HepG2 (cell line): Measurements from ENCODE around the gene ZNF691. TPM values are rescaled to one million over a fixed set of nuclear protein-coding genes. Genes with fewer than 3 reads are reported as not detected.
A peak's percentile ranks its signal among the peaks of the same experiment; 100 is the strongest.

Source experiments
- AFF4 ChIP-seq: sonication (generic); formaldehyde crosslinking; IDR thresholded peaks from 2 replicates; pipeline ENCODE4 v1.4.0; 2020; ENCODE audit warnings: missing genetic modification reagents
- BCL3 ChIP-seq: sonication (generic); formaldehyde crosslinking; IDR thresholded peaks from 2 replicates; pipeline ENCODE4 v1.5.1; 2020; ENCODE audit warnings: mild to moderate bottlenecking, missing genetic modification reagents, moderate library complexity
- CEBPZ ChIP-seq: IDR thresholded peaks from 2 replicates; pipeline ENCODE4 v1.6.1; 2012; ENCODE audit warnings: low read length, improper control_type of control experiment
- FOXC1 ChIP-seq: sonication (generic); formaldehyde crosslinking; IDR thresholded peaks from 2 replicates; pipeline ENCODE4 v1.8.0; 2022; ENCODE audit warnings: mild to moderate bottlenecking, missing genetic modification reagents, borderline replicate concordance
- KAT7 ChIP-seq: IDR thresholded peaks from 2 replicates; pipeline ENCODE4 v1.6.1; 2018; ENCODE audit warnings: borderline replicate concordance, missing compliant biosample characterization
- KMT2A ChIP-seq: sonication (generic); formaldehyde crosslinking; IDR thresholded peaks from 2 replicates; pipeline ENCODE4 v1.4.0; 2020; ENCODE audit warnings: missing genetic modification reagents
- MXD3 ChIP-seq: IDR thresholded peaks from 2 replicates; pipeline ENCODE4 v1.6.1; 2016; ENCODE audit warnings: mild to moderate bottlenecking, missing biosample characterization, missing genetic modification reagents
- NR2F2 ChIP-seq: IDR thresholded peaks from 2 replicates; pipeline ENCODE4 v1.6.1; 2012; ENCODE audit warnings: low read depth, inconsistent platforms, borderline replicate concordance
- PHF8 ChIP-seq: sonication (generic); formaldehyde crosslinking; IDR thresholded peaks from 2 replicates; pipeline ENCODE4 v1.5.0; 2020; ENCODE audit warnings: missing genetic modification reagents
- POGK ChIP-seq: sonication (generic); formaldehyde crosslinking; conservative IDR thresholded peaks from 2 replicates; pipeline ENCODE4 v1.8.0; 2022; ENCODE audit warnings: mild to moderate bottlenecking, moderate library complexity, missing genetic modification reagents
- RFX5 ChIP-seq: IDR thresholded peaks from 2 replicates; pipeline ENCODE4 v1.6.1; 2011; ENCODE audit warnings: low read depth, low read length, improper control_type of control experiment
- SPEN ChIP-seq: sonication (generic); formaldehyde crosslinking; IDR thresholded peaks from 2 replicates; pipeline ENCODE4 v1.5.1; 2020; ENCODE audit warnings: low read depth, mild to moderate bottlenecking, missing genetic modification reagents
- TOE1 ChIP-seq: sonication (generic); formaldehyde crosslinking; IDR thresholded peaks from 2 replicates; pipeline ENCODE4 v1.4.0; 2020; ENCODE audit warnings: mild to moderate bottlenecking, missing genetic modification reagents
- ZMAT5 ChIP-seq: sonication (generic); formaldehyde crosslinking; IDR thresholded peaks from 2 replicates; pipeline ENCODE4 v1.5.0; 2020; ENCODE audit warnings: mild to moderate bottlenecking, low read depth, missing genetic modification reagents, borderline replicate concordance
- ZNF264 ChIP-seq: sonication (generic); formaldehyde crosslinking; IDR thresholded peaks from 2 replicates; pipeline ENCODE4 v1.4.0; 2020; ENCODE audit warnings: missing genetic modification reagents
- ZNF761 ChIP-seq: sonication (generic); formaldehyde crosslinking; conservative IDR thresholded peaks from 2 replicates; pipeline ENCODE4 v1.4.0; 2020; ENCODE audit warnings: mild to moderate bottlenecking, missing genetic modification reagents
- polyA plus RNA-seq, 8 experiments: library from polyadenylated mRNA; depleted of rRNA in 3 of 8; stranded (reverse) in 7 of 8; unstranded in 1 of 8; fragments of >200 nt; fragmentation: Illumina TruSeq in 4 of 8; extraction: Trizol in 4 of 8; gene quantifications; 2 replicates each; pipeline versions ENCODE4 v1.2.1 to v1.2.3, GENCODE V29; 2011 to 2016; ENCODE audit warnings: low read depth in 4 of 8, missing spikeins in 1 of 8, mixed read lengths in 1 of 8; ENCODE audit not compliant: insufficient read depth in 1 of 8
- total RNA-seq, 5 experiments: library from RNA; depleted of rRNA; stranded (reverse); fragments of >200 nt; fragmentation: Illumina TruSeq; extraction: Trizol; gene quantifications; 2 replicates each; pipeline ENCODE4 v1.2.3, GENCODE V29; 2016; ENCODE audit warnings: low read depth in 1 of 5

ZNF691 gene
- total and polyA plus RNA-seq, 2 of the 13 experiments (the other 11 are each of a cell fraction or from before 2014, with no cell fraction given), result 7.6 to 7.8 TPM

GRCh38 chr1:42816585-42817439 is 29.6 kb upstream of the ZNF691 start, which contains the start of the genes ERMAP and SVBP (continued):
- TF ChIP-seq POGK (CRISPR knock-in tag) (peak; percentile 61), ZMAT5 (CRISPR knock-in tag) (no peak), RFX5 (no peak), KMT2A (CRISPR knock-in tag) (peak; percentile 63), CEBPZ (no peak), ZNF264 (CRISPR knock-in tag) (0 out of 2 replicates have a peak, but pooled peaks have one; percentile 19), SPEN (CRISPR knock-in tag) (no peak), KAT7 (peak; percentile 28; the same call in 1 of the 2 replicates), FOXC1 (CRISPR knock-in tag) (no peak), MXD3 (CRISPR knock-in tag) (peak; percentile 23; the same call in 1 of the 2 replicates), PHF8 (CRISPR knock-in tag) (peak; percentile 84), TOE1 (CRISPR knock-in tag) (no peak), ZNF761 (no peak), BCL3 (CRISPR knock-in tag) (0 out of 2 replicates have a peak, but pooled peaks have one; percentile 21), AFF4 (CRISPR knock-in tag) (no peak), NR2F2 (no peak; the same call in 1 of the 2 replicates)
